PFSK-1 (cell line): Measurements from ENCODE around the gene PPEF2. TPM values are rescaled to one million over a fixed set of nuclear protein-coding genes. Genes with fewer than 3 reads are reported as not detected.

Experiments
- FOXP2 ChIP-seq: optimal IDR thresholded peaks from 2 replicates; pipeline ENCODE3; 2011; ENCODE audit warnings: borderline replicate concordance, control low read depth, inconsistent platforms; ENCODE audit not compliant: insufficient read depth; ENCODE audit errors: extremely low read length, extremely low read depth
- POLR2AphosphoS5 ChIP-seq: IDR thresholded peaks from 2 replicates; pipeline ENCODE4 v1.6.1; 2012; ENCODE audit warnings: low read depth, mild to moderate bottlenecking, control low read depth, low read length, moderate library complexity
- SIN3A ChIP-seq: IDR thresholded peaks from 2 replicates; pipeline ENCODE4 v1.6.1; 2012; ENCODE audit warnings: mild to moderate bottlenecking, low read length, moderate library complexity, borderline replicate concordance; ENCODE audit not compliant: insufficient read depth
- TAF1 ChIP-seq: IDR thresholded peaks from 2 replicates; pipeline ENCODE4 v1.6.1; 2012; ENCODE audit warnings: low read length, control low read depth, borderline replicate concordance; ENCODE audit not compliant: insufficient read depth
- polyA plus RNA-seq: library from polyadenylated mRNA; unstranded; fragments of >200 nt; gene quantifications from one replicate; pipeline ENCODE4 v1.2.1, GENCODE V29; 2012; ENCODE audit warnings: low read depth, missing spikeins; ENCODE audit not compliant: insufficient read length
- TF ChIP-seq, protein P1 (sequence below), 2 experiments: IDR thresholded peaks; 2 replicates each; pipeline versions ENCODE4 v1.6.1 to v1.8.0; 2011 to 2012; ENCODE audit warnings: low read depth in 2 of 2, low read length in 2 of 2, control low read depth in 1 of 2, inconsistent platforms in 1 of 2, mild to moderate bottlenecking in 1 of 2, moderate library complexity in 1 of 2; ENCODE audit not compliant: insufficient read depth in 1 of 2

The PPEF2 gene
- 0.10 TPM for polyA plus RNA-seq

DNA sequence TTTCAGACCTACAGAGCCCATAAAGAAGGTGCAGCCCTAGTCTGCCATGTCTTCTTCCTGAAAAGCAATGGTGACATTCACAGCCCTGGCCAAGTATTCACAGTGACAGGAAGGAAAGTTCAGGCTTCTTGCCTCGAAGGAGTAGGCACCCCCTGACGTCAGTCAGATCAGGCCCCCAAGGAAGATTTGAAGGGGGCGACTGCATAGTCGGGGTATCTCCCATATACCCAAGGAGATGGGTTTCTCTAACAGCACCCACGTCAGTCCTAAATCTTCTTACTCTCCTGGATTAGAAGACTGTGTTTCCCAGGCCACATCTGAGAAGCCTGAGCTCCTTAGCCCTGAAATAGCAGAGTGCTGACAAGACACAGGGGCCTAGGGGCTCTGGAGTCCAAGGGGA is at the start of gene PPEF2:
Gene PPEF2 (minus strand): TSS at position 101 of the 400 bp plus-strand sequence. CDS start 6,127 bp downstream, outside the sequence.
- TF ChIP-seq FOXP2: no peak
- TF ChIP-seq, protein P1, sequence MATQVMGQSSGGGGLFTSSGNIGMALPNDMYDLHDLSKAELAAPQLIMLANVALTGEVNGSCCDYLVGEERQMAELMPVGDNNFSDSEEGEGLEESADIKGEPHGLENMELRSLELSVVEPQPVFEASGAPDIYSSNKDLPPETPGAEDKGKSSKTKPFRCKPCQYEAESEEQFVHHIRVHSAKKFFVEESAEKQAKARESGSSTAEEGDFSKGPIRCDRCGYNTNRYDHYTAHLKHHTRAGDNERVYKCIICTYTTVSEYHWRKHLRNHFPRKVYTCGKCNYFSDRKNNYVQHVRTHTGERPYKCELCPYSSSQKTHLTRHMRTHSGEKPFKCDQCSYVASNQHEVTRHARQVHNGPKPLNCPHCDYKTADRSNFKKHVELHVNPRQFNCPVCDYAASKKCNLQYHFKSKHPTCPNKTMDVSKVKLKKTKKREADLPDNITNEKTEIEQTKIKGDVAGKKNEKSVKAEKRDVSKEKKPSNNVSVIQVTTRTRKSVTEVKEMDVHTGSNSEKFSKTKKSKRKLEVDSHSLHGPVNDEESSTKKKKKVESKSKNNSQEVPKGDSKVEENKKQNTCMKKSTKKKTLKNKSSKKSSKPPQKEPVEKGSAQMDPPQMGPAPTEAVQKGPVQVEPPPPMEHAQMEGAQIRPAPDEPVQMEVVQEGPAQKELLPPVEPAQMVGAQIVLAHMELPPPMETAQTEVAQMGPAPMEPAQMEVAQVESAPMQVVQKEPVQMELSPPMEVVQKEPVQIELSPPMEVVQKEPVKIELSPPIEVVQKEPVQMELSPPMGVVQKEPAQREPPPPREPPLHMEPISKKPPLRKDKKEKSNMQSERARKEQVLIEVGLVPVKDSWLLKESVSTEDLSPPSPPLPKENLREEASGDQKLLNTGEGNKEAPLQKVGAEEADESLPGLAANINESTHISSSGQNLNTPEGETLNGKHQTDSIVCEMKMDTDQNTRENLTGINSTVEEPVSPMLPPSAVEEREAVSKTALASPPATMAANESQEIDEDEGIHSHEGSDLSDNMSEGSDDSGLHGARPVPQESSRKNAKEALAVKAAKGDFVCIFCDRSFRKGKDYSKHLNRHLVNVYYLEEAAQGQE (IDR thresholded peaks at IDR 0.05; ENCODE audit: insufficient read depth in 1 of 2, low read depth in 2 of 2, low read length in 2 of 2): no peak

DNA sequence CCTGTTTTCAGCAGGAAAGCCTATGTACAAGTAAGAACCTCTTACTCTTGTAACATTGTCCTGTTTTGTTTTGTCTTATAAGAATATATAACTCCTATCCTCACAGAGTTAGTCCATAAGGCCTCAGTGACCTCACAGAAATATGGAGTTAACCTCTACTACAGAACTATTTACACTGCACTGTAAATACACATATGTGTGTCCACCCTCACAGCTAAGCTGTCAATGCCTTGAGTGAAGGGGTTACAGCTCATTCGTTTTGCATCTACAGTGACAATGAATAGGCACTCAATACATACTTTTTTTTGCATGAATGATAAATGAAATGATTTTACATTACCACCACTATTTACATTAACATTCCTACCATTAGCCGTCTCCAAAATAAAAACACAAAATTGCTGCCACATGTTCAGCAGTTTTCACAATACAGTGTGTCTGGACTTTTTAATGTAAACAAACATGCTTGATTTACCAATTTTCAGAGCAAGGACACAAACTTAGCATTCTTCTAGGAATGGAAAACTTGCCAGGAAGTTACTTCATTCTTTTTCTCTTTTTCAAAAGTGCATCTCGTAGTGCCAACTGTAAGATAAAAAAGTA is 48.1 kb upstream of the PPEF2 start:
- TF ChIP-seq SIN3A: no peak
- no peak for TF ChIP-seq TAF1
- no peak for TF ChIP-seq POLR2AphosphoS5
- TF ChIP-seq FOXP2: no peak
- TF ChIP-seq, protein P1 (IDR thresholded peaks at IDR 0.05; ENCODE audit: insufficient read depth in 1 of 2, low read depth in 2 of 2, low read length in 2 of 2): no peak

DNA sequence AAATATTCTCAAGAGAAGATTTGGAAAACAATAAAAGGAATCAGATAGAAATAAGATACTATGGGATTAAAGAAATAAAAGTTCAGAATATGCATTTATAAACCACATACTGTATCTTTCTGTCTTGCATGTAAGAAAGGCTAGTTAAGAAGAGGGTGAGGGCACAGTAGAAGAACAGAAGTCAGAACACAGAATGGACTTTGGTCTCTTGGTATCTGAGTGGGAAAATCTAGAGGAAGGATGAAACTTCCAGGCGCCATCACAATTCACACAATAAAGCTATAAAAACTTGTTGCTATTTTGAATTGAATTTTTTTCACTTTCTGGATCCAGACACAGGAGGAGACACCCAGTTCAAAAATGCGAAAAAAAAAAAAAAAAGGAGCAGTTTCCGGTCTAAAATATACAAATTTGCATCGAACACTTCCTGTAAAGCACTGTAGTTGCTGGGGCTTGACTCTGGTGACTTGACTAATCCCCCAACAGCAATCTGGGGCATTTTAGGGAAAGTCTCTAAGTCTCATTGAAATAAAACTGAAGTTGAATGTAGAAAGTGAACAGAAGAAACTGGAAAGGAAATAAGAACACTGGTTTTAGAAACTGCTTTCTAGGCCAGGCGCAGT is 46.7 kb upstream of the PPEF2 start:
- TF ChIP-seq, protein P1 (IDR thresholded peaks at IDR 0.05; ENCODE audit: insufficient read depth in 1 of 2, low read depth in 2 of 2, low read length in 2 of 2): no peak
- TF ChIP-seq TAF1 (no peak), FOXP2 (no peak), POLR2AphosphoS5 (no peak), SIN3A (no peak)

- no peak for TF ChIP-seq SIN3A
- TF ChIP-seq FOXP2: no peak
- no peak for TF ChIP-seq TAF1
- TF ChIP-seq, protein P1 (IDR thresholded peaks at IDR 0.05; ENCODE audit: insufficient read depth in 1 of 2, low read depth in 2 of 2, low read length in 2 of 2): peak in 1 of 2 experiments; percentile 32; a peak in 1 of 4 replicates
- TF ChIP-seq POLR2AphosphoS5: peak; percentile 69
Observed at GRCh38 chr4:75940692-75941253, 38.5 kb upstream of the PPEF2 start, which contains the start of gene NAAA. TSS of gene NAAA (minus strand) at chr4:75941013. CDS start at chr4:75940949, 64 bp downstream.
